GM23248 (cell line): ENCODE results near the gene CDH22.

Experiments used
- EZH2 ChIP-seq: fragments of 200-600 bp; sonication (generic); IDR thresholded peaks from 2 replicates; pipeline ENCODE4 v1.6.1; 2018; ENCODE audit warnings: antibody characterized with exemption, mild to moderate bottlenecking; ENCODE audit not compliant: insufficient read depth, poor library complexity, severe bottlenecking
- EZH2phosphoT487 ChIP-seq: fragments of 200-600 bp; sonication (generic); IDR thresholded peaks from 2 replicates; pipeline ENCODE4 v1.6.1; 2018; ENCODE audit warnings: antibody characterized with exemption, moderate library complexity, mild to moderate bottlenecking, low read depth; ENCODE audit not compliant: insufficient read depth

- TF ChIP-seq EZH2phosphoT487 (no peak), EZH2 (no peak)
Measured at GRCh38 chr20:46296526-46297250, 11.6 kb downstream of the CDH22 start.
